RWPE2 (cell line): ENCODE results near the gene TSPAN18.

ENCODE experiments used
- ATAC-seq: fragments of 200-7000 bp; cut with Tn5 transposase; 3 replicates; pipeline ENCODE4 v1.9.1; 2021; ENCODE audit warnings: low read depth
- DNase-seq: peaks from one replicate; pipeline ENCODE4 v3.0.0-alpha.2; 2020; ENCODE audit warnings: low spot score
- H3K27ac ChIP-seq: fragments of 450-650 bp; 2 replicates; pipeline ENCODE4 v1.5.1; 2017; ENCODE audit warnings: mild to moderate bottlenecking; ENCODE audit not compliant: poor library complexity, severe bottlenecking
- H3K27me3 ChIP-seq: fragments of 250-450 bp; sonication (Bioruptor Pico); 2 replicates; pipeline ENCODE4 v1.5.1; 2021; ENCODE audit warnings: mild to moderate bottlenecking, moderate library complexity; ENCODE audit not compliant: insufficient read depth, poor library complexity, severe bottlenecking
- H3K36me3 ChIP-seq: fragments of 250-450 bp; sonication (Bioruptor Pico); 2 replicates; pipeline ENCODE4 v1.5.1; 2020; ENCODE audit warnings: low read depth, mild to moderate bottlenecking, moderate library complexity
- H3K4me1 ChIP-seq: fragments of 250-450 bp; sonication (Bioruptor Pico); 2 replicates; pipeline ENCODE4 v1.5.1; 2021; ENCODE audit warnings: mild to moderate bottlenecking, moderate library complexity; ENCODE audit not compliant: insufficient read depth, poor library complexity, severe bottlenecking
- H3K4me3 ChIP-seq: fragments of 250-450 bp; sonication (Bioruptor Pico); 2 replicates; pipeline ENCODE4 v1.5.1; 2021; ENCODE audit warnings: mild to moderate bottlenecking, moderate library complexity; ENCODE audit not compliant: severe bottlenecking
- H3K9me3 ChIP-seq: fragments of 250-450 bp; sonication (Bioruptor Pico); 2 replicates; pipeline ENCODE4 v1.5.1; 2021; ENCODE audit warnings: mild to moderate bottlenecking, moderate library complexity; ENCODE audit not compliant: severe bottlenecking
- TF ChIP-seq, protein P1 (sequence below): fragments of 450-650 bp; IDR thresholded peaks from one replicate; pipeline ENCODE4 v1.5.1; 2017; ENCODE audit warnings: mild to moderate bottlenecking, moderate library complexity; ENCODE audit not compliant: poor library complexity, severe bottlenecking

Gene TSPAN18

DNA sequence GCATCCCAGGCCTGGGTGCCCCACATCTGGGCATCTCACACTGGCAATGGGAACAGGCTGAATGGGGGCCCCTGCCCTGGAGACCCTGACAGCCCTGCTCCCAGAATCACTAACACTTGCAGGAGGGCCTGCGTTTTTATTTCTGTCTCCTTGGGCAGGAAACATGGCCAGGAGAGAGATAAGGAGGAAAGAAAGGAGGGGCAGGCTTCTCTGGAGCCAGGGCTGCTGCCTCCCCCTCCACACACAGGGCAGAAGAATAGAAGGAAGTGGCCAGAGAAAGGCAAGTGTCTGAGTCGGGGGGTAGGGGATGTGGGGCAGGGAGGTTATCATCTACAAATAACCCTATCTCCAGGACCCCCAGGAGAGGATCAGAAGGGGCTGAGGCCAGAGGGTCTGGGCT lies 25.5 kb upstream of the TSPAN18 start:
- Histone ChIP-seq H3K4me1 (no peaks in the 10 kb centered on the region), H3K36me3 (no peaks in the 10 kb centered on the region), H3K27ac (no peak overlapping the region), H3K4me3 (no peak overlapping the region), H3K27me3 (no peaks in the 10 kb centered on the region), H3K9me3 (peaks cover 4% of the 10 kb centered on the region)
- TF ChIP-seq, protein P1, sequence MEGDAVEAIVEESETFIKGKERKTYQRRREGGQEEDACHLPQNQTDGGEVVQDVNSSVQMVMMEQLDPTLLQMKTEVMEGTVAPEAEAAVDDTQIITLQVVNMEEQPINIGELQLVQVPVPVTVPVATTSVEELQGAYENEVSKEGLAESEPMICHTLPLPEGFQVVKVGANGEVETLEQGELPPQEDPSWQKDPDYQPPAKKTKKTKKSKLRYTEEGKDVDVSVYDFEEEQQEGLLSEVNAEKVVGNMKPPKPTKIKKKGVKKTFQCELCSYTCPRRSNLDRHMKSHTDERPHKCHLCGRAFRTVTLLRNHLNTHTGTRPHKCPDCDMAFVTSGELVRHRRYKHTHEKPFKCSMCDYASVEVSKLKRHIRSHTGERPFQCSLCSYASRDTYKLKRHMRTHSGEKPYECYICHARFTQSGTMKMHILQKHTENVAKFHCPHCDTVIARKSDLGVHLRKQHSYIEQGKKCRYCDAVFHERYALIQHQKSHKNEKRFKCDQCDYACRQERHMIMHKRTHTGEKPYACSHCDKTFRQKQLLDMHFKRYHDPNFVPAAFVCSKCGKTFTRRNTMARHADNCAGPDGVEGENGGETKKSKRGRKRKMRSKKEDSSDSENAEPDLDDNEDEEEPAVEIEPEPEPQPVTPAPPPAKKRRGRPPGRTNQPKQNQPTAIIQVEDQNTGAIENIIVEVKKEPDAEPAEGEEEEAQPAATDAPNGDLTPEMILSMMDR: no peak
- DNase-seq (no peak), ATAC-seq (no peak)

DNA sequence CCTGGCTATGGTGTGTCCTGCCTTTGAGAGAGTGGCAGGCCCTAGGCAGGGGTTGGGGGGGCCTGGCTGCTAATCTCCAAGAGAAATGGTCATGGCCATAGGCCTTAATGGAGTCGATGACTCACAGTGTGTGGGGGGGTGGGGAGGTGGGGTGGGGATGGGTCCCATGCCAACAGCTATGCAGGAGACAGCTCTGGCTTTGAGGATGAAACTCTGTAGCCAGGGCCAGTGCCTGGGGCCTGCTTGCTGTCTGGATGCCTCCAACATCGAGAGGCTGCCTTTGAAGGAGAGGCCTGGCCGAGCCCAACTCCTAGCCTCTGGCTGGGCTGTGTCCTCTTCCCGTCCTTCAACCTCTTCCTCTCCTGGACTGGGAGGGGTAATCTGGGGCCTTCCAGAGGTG lies 23.9 kb upstream of the TSPAN18 start:
- DNase-seq: no peak
- ATAC-seq: no peak
- H3K36me3 ChIP-seq: no peaks in the 10 kb centered on the region
- peaks cover 4% of the 10 kb centered on the region for H3K9me3 ChIP-seq
- H3K4me3 ChIP-seq: no peak overlapping the region
- H3K27me3 ChIP-seq: no peaks in the 10 kb centered on the region
- no peak overlapping the region for H3K27ac ChIP-seq
- TF ChIP-seq, protein P1: no peak
- no peaks in the 10 kb centered on the region for H3K4me1 ChIP-seq

DNA sequence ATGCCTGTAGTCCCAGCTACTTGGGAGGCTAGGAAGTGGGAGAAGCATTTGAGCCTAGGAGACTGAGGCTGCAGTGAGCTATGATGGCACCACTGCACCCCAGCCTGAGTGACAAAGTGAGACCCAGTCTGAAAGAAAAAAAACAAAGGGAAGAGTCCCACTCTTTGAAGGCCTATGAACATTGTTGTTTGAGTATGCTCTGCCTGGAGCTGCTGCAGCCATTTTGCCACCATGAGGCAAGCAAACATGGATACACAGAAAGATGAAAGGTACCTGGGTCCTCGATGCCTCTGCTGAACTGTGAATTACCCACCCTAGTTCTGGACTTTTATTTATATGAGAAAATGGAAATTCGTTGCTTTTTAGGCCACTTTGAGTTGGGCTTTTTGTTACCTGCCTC lies 19.7 kb upstream of the TSPAN18 start:
- TF ChIP-seq, protein P1: no peak
- DNase-seq: no peak
- Histone ChIP-seq H3K4me1 (peaks cover 18% of the 10 kb centered on the region), H3K27ac (no peak overlapping the region), H3K36me3 (no peaks in the 10 kb centered on the region), H3K4me3 (no peak overlapping the region), H3K27me3 (no peaks in the 10 kb centered on the region), H3K9me3 (peaks cover 4% of the 10 kb centered on the region)
- no peak for ATAC-seq

DNA sequence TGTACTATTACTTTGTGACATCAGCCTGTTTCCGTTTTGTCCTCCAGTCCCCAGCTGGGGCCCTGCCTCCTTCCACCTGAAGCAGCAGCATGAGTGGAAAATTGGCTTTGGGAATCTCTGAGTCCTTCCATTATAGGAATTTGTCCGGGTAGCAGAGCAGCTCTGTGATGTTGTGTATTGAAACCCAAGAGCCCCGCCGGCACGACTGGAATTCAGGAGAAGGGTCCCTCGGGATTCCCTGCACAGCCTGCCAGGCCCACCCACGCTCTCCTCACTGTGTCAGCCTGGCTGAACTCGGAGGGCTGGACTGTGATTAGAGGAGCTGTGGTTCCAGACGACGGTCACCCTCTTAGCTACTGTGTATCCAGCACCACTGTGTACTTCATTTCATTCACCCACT lies 18.8 kb upstream of the TSPAN18 start:
- H3K9me3 ChIP-seq: peaks cover 4% of the 10 kb centered on the region
- TF ChIP-seq, protein P1: no peak
- peaks cover 18% of the 10 kb centered on the region for H3K4me1 ChIP-seq
- H3K27me3 ChIP-seq: no peaks in the 10 kb centered on the region
- no peak overlapping the region for H3K4me3 ChIP-seq
- DNase-seq (no peak), ATAC-seq (no peak)
- peak overlapping the region; percentile 69 for H3K27ac ChIP-seq
- H3K36me3 ChIP-seq: no peaks in the 10 kb centered on the region

DNA sequence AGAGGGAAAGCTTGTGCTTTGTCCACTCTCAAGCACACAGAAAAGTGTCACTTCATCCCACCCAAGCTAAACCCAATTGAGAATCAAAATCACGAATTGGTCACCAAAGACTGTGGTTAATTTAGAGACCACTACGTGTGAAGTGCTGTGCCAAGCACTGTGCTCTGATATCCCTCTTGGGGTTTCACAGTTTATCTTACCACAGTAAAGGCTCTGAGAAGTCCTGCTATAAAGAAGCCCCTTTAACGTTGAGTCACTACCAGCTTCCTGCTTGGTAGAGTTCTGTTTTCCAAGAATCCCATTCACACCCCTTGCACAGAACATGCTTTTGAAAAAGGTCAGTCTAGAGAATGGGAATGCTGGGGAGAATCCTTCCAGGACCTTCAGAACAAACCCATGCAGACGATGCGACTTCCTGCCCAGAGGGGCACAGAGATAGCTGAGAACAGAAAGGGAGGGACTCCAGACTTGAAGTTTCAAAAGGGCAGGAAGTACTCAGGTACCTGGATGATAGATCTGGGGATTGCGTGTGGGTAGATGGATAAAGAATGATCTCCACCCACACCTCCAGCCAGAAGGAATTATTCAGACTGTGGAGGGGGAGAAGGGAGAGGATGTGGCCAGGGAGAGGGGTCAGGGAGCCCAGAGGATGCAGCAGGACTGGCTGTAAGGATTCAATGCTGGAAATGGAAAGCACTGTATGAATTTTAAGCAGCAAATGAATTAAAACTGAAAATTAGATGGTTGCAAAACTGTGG lies 18.1 kb upstream of the TSPAN18 start:
- H3K36me3 ChIP-seq: no peaks in the 10 kb centered on the region
- ATAC-seq (peak; percentile 67), DNase-seq (no peak)
- TF ChIP-seq, protein P1: no peak
- no peak overlapping the region for H3K4me3 ChIP-seq
- peaks cover 18% of the 10 kb centered on the region for H3K4me1 ChIP-seq
- H3K27me3 ChIP-seq: no peaks in the 10 kb centered on the region
- H3K9me3 ChIP-seq: peaks cover 4% of the 10 kb centered on the region
- peak overlapping the region; percentile 69 for H3K27ac ChIP-seq
